COLO668 (cell line): ENCODE results near the gene PDCL2.

Source experiments
- DNase-seq: peaks from one replicate; lab custom pipeline; 2025; ENCODE audit not compliant: unreplicated experiment; lab: John Stamatoyannopoulos, UW

PDCL2 gene

DNA sequence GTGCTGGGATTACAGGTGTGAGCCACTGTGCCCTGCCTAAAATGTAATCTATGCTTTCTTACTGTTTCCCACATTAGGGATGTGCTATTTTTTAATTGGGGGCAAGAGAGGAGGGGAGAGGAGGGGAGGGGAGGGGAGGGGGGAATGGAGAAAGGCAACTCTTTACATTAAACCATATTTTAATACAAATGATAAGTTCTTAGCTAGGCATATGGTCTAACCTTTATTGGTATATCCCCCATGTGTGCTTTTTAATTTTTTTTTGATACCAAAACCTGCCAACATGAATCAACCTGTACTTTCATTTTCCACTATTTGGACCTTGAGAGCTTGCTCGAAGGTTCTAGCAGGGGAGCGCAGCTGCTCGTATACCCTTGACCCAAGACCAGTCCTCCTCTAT lies 51.8 kb downstream of the PDCL2 start:
- no peak for DNase-seq

DNA sequence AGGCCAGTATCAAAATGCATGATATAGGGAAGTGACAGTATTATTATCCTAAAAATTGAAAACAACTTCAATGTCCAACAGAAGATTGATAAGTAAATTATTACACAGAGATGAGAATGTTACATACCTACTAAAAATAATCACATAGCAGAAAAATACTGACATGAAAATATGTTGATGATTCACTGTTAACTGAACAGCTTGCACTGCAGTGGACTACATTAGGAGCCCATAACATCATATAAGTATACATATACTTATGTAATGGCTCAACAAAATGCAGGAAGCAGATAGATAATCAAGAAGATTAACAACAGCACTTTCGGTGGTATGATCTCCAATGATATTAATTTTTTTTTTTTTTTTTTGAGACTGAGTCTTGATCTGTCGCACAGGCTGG lies 52.4 kb downstream of the PDCL2 start:
- no peak for DNase-seq

DNA sequence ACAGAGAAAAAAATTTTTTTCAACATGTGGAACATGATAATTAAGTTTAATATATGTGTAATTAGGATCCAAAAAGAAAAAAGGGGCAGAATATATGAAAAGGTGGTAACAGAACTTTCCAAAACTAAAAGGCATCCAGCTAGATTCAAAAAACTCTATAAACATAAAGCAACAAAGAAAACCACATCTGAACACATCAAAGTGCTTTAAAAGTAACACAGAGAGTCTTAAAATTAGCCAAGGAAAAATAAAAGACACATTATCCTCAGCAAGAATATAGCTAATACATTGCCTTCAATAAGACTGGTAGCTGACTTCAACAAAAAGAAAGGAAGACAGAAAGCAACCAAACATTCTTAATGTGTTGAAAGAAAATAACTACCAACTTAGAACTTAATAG lies 53.5 kb downstream of the PDCL2 start:
- no peak for DNase-seq

DNA sequence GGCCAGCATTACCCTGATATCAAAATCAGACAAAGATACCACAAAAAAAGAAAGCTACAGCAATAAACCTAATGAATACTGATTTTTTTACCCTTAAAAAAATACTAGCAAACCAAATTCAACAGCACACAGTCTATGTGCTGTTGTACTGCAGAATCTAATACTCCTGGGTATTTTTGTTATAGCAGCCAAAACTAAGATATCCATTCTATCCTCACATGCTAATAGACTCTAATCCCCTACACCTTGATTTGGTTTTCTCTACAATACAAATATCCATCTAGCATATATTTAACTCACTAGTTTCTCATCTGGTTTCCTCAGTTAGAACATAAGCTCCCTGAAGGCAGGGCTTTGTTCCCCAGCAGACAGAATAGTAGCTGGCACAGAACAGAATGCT lies 57.7 kb downstream of the PDCL2 start:
- no peak for DNase-seq

DNA sequence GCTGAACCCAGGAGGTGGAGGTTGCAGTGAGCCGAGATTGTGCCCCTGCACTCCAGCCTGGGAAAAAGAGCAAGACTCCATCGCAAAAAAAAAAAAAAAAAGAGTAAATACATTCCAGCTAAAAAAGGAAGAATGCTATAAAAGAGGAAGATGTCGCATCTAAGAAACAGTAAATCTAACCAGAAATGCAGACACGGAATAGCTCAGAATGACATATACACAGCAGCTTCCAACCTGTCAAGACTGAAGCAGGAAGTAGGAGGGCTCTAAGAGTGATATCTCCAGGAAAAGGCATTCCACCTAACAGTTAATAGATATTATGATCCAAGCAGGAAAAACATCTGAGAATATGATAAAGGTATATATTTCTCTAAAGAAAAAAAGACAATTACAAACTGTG lies 61.4 kb downstream of the PDCL2 start:
- DNase-seq, result no peak

DNA sequence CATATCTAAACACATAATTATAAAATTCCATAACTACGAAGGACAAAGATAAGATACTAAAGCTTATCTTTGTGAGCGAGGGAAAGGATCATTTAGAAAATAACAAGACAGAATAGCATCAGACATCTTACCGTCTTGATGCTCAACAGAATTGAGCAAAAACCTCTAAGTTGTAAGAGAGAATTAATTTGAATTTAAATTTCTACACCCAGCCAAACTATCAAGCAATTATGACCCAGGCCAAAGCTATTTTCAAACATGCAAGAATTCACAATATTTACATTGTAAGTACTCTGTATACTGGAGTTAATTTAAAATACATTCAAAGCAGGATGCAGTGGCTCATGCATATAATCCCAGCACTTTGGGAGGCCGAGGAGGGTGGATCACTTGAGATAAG lies 61.9 kb downstream of the PDCL2 start:
- no peak for DNase-seq

DNA sequence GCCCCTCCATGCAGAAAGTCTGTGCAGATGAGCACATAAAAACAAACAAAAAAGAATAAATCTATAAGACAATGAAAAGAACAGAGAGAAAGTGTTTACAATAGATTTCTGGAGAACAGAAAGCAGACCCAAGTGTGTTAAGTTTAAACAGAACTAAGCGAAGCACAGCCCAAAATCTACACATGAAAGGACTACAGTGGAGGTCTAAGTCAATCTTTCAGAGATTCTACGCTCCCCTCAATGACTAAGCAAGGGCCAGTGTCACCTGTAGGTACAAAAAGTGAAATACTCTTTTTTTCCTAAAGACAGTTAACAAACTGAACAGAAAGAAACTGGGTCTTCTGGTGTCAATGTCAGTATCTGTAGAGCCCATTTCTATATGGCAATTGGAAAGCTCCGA lies 63.6 kb downstream of the PDCL2 start:
- DNase-seq, result no peak

DNA sequence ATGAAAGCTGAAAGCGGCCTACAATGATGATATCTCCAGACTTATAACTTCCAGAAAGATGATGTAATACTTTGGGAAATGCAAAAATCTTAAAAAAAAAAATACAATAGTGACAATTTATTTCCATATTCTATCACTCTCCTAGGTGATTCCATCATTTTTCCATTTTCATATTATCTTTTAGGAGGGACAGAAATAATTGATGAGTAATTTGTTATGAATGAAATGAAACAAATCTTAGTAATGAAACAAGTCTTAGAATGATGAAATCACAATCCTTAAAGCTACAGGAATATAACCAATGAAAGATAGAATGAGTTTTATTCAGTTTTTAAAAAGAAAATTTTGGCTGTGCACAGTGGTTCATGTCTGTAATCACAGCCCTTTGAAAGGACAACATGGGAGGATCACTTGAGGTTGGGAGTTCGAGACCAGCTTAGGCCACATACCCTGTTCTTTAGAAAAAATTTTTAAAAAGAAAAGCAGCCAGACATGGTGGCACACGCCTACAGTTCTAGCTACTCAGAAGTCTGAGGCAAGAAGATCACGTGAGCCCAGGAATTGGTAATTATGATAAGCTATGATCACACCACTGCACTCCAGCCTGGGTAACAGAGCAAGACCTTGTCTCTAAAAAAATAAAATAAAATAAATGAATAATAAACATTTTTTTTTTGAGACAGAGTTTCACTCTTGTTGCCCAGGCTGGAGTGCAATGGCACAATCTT lies 67.0 kb downstream of the PDCL2 start:
- DNase-seq, result no peak

DNA sequence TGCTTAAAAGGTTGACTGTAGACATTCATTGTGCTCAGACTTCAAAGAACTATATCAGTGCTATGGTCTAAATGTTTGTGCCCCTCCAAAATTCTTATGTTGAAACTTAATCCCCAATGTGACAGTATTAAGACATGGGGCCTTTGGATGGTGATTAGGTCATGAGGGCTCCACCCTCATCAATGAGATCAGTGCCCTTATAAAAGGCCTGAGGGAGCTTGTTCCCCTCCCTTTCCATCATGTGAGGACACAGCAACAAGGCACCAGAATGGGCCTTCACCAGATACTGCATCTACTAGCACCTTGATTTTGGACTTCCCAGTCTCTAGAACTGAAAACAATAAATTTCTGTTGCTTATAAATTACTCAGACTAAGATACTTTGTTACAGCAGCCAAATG lies 73.6 kb downstream of the PDCL2 start:
- DNase-seq, result no peak

DNA sequence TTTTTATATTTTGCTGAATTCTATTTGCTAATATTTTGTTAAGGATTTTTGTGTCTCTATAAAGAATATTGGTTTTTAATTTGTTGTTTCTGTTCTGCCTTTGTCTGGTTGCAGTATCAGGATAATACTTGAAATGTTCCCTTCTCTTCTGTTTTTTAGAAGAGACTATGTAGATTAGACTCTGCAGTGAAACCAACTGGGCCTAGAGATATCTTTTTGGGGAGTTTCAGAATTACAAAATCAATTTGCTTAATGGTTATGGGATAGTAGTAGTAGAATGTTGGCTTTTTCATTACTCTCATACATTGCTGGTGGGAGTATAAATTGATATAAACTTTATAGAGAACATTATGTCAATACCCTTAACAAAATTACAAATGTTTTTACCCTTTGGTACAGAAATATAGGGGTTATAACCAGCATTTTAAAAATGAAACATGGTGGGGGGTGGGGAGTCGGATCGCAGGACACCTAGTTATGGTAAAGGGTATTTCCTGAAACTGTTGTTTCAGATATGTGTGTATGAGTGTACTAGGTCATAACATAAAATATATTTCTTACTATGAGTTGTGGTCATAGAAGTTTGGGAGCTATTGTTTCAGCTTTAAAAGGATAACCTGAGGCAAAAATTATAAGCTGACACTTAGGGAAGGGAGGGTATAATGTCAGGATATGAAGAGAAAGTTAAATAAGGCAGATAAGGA lies 74.4 kb downstream of the PDCL2 start:
- DNase-seq, result no peak

DNA sequence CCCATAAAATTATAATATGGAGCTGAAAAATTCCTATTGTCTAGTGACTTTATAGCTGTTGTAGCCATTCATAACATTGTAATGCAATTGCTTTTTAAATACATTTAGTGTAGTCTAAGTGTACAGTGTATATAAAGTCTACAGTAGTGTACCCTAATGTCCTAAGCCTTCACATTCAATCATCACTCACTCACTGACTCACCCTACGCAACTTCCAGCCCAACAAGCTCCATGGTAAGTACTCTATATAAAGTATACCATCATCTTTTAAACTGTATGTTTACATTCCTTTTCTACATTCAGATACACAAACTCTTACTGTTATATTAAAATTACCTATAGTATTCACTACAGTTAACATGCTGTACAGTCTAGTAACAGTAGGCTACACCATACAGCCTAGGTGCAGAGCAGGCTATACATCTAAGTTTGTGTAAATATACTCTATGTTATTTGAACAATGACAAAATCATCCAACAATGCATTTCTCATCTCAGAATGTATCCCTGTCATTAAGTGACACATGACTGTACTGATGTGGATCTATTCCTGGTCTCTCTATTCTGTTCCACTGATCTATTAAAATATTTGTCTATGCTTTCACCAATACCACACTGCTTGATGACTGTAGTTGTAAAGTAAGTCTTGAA lies 79.0 kb downstream of the PDCL2 start:
- DNase-seq, result no peak

DNA sequence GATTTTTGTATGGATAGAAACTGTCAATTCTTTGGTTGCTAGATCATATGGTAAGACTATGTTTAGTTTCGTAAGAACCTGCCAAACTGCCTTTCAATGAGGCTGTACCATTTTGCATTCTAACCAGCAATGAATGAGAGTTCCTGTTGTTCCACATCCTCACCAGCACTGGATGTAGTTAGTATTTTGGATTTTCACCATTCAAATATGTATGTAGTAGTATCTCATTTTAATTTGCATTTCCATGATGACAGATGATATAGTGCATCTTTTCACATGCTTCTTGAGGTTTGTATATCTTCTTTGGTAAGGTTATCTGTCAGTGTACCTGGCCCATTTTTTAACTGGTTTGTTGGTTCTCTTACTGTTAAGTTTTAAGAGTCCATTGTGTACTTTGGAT lies 80.0 kb downstream of the PDCL2 start:
- DNase-seq, result no peak

DNA sequence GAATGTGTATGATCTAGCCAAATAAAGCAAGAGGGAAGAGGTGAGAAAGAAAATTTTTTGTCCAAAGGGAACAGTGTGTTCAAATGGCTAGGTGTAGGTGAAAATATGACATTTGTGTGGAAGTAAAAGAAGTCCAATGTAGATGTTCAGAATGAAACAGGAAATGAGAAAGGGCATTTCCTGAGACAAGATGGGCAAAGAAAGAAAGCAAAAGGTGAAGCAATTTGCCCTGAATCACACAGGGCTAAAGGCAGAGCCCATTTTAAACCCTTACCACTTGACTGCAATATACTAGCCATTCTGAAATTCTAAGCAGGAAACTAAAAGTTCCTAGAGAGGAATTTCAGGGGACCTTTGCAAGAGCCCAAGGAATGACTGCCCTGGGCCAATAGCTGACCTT lies 81.4 kb downstream of the PDCL2 start:
- DNase-seq, result no peak

DNA sequence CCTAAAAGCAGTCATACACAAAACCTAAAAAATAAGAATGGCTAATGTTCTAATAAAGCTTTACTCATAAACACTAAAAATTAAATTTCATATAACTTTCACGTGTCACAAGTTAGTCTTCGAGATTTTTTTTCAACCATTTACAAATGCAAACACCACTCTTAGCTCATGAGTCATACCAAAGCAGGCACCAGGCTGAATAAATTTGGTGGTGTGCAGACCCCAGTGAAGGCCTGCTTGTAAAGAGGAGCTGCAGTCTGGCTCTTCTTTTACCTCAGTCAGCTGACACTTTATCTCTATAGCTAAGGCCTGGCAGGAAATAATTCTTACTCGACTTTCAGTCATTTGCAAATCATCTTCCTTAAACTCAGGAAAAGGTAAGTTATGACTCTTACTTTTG lies 82.8 kb downstream of the PDCL2 start:
- DNase-seq, result no peak

DNA sequence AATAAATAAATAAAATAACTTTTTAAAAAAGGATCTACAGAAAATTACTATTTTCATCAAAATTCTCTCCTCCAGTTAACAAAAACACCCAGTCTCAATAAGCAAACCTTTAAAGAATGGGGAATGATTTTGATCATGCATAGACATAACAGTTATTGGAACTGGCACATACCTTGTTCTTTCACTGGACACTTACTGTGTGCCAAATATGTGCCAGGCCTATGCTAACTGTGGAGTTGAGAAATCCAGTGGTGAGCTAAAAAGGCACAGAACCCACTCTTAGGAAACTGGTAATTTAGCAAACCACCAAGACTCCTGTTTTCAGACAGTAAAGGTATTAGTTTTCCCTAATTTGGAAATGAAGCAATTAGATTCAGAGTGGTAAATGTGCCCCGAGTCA lies 84.4 kb downstream of the PDCL2 start:
- DNase-seq, result no peak
